Activated T-helper 1 cell treated with Interleukin-2 at 50 U/mL for 16 hours (primary cell): ENCODE results near the gene PIR.

ENCODE experiments used
- DNase-seq: peaks from one replicate; pipeline ENCODE4 v3.0.0-alpha.2; 2020; ENCODE audit warnings: low read depth

PIR gene

GRCh38 chrX:15483891-15484290 is 9.2 kb downstream of the PIR start:
- DNase-seq = no peak

- no peak for DNase-seq
Measured at GRCh38 chrX:15475486-15475885, 17.6 kb downstream of the PIR start.

GRCh38 chrX:15475021-15475420 is 18.1 kb downstream of the PIR start:
- no peak for DNase-seq

- DNase-seq = no peak
Measured at GRCh38 chrX:15474028-15474427, 19.1 kb downstream of the PIR start.

GRCh38 chrX:15472531-15472930 is 20.6 kb downstream of the PIR start:
- no peak for DNase-seq

GRCh38 chrX:15471028-15471427 is 22.1 kb downstream of the PIR start:
- peak; percentile 18 for DNase-seq

- no peak for DNase-seq
Measured at GRCh38 chrX:15469613-15470012, 23.5 kb downstream of the PIR start.

- no peak for DNase-seq
Measured at GRCh38 chrX:15468036-15468435, 25.1 kb downstream of the PIR start.

GRCh38 chrX:15465896-15466651 is 27.1 kb downstream of the PIR start:
- DNase-seq = no peak

GRCh38 chrX:15465347-15465746 is 27.8 kb downstream of the PIR start:
- DNase-seq = no peak

- no peak for DNase-seq
Measured at GRCh38 chrX:15464704-15465103, 28.4 kb downstream of the PIR start.

GRCh38 chrX:15451913-15452312 is 41.2 kb downstream of the PIR start:
- no peak for DNase-seq

GRCh38 chrX:15448010-15448639 is 45.0 kb downstream of the PIR start:
- no peak for DNase-seq

- DNase-seq = no peak
Measured at GRCh38 chrX:15441464-15441863, 51.7 kb downstream of the PIR start.

- no peak for DNase-seq
Measured at GRCh38 chrX:15438332-15438731, 54.8 kb downstream of the PIR start.

GRCh38 chrX:15437724-15438123 is 55.4 kb downstream of the PIR start:
- no peak for DNase-seq

GRCh38 chrX:15435836-15436619 is 57.1 kb downstream of the PIR start:
- no peak for DNase-seq

- DNase-seq = no peak
Measured at GRCh38 chrX:15434205-15434604, 58.9 kb downstream of the PIR start.

- DNase-seq = no peak
Measured at GRCh38 chrX:15430584-15430983, 62.5 kb downstream of the PIR start.

GRCh38 chrX:15430076-15430475 is 63.1 kb downstream of the PIR start:
- DNase-seq = no peak

- DNase-seq = no peak
Measured at GRCh38 chrX:15425024-15425423, 68.1 kb downstream of the PIR start.

GRCh38 chrX:15418707-15419181 is 74.4 kb downstream of the PIR start:
- no peak for DNase-seq
